Right lung (tissue), 5 donors: ENCODE data around the gene YKT6. TPM values are rescaled to one million over a fixed set of nuclear protein-coding genes. Genes with fewer than 3 reads are reported as not detected.
"Not testable (repeated sequence)": the region's sequence is repeated elsewhere in the genome, so short reads cannot be mapped to it uniquely, and the experiment has no call there.

Experiments
- DNase-seq, 2 donors: peaks; one replicate each; pipeline ENCODE4 v3.0.0-alpha.2; 2013
- polyA plus RNA-seq, 5 donors: library from polyadenylated mRNA; unstranded; fragments of 120-200 nt; gene quantifications; one replicate each; pipeline versions ENCODE4 v1.2.1 to v1.2.3, GENCODE V29; 2013; ENCODE audit warnings: inconsistent platforms in 1 of 5, low replicate concordance in 1 of 5; ENCODE audit not compliant: insufficient read length in 5 of 5, insufficient read depth in 1 of 5

YKT6 gene
- polyA plus RNA-seq, 5 donors = 59.3 to 70.6 (median 63.4) TPM

GRCh38 chr7:44189993-44190872 lies 10.5 kb upstream of the YKT6 start:
- no peak for DNase-seq

DNA sequence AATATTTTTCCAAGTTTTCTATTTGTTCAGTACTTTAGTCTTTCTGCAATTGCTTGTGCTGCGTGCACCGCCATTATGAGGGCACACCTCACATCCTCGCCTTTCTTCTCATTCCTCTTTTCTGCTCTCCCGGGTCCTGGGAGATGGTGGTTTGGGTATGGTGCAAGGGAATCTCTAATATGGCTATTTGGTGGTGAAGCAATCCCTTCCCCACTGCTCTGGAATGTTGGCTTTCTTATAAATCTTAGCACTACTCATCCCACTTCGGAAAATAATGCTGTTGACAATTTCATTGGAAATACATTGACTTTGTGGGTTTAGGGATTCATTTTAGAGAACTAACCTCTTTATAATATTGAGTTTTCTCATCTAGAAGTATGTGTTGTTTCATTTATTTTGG lies 9.6 kb upstream of the YKT6 start:
- DNase-seq = no peak

GRCh38 chr7:44193011-44193802 lies 7.6 kb upstream of the YKT6 start:
- DNase-seq = no peak

GRCh38 chr7:44194069-44194468 lies 6.7 kb upstream of the YKT6 start:
- no peak for DNase-seq

- no peak for DNase-seq
These were observed 6.1 kb upstream of the YKT6 start for GRCh38 chr7:44194562-44195145.

- DNase-seq = no peak
These were observed 4.9 kb upstream of the YKT6 start for GRCh38 chr7:44195889-44196288.

DNA sequence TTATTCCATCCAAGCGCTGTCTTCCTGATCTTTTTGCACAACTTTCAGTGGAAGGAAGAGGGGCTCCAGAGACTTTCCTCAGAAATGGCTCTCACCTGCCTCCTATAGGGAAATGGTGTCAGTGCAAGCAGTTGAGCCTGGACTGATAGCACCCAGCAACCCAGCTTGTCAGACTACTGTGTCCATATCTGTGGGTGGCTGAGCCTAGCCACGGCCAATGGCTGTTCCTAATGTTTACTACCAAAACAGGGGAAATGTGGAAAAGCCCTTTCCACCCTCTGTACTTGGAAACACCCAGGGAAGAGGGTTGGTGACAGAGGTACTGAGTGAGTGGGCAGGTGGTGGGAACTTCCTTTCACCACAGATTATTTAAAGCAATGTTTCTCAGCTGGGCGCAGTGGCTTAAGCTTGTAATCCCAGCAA lies 4.3 kb upstream of the YKT6 start:
- peak in 1 of 2 donors; percentile 34 for DNase-seq

- DNase-seq = no peak
These were observed 3.3 kb upstream of the YKT6 start for GRCh38 chr7:44197474-44197873.

- not testable (repeated sequence) for DNase-seq
These were observed 615 bp upstream of the YKT6 start for GRCh38 chr7:44200163-44200562.

- DNase-seq = no peak
These were observed 1.0 kb downstream of the YKT6 start for GRCh38 chr7:44201813-44202212.

DNA sequence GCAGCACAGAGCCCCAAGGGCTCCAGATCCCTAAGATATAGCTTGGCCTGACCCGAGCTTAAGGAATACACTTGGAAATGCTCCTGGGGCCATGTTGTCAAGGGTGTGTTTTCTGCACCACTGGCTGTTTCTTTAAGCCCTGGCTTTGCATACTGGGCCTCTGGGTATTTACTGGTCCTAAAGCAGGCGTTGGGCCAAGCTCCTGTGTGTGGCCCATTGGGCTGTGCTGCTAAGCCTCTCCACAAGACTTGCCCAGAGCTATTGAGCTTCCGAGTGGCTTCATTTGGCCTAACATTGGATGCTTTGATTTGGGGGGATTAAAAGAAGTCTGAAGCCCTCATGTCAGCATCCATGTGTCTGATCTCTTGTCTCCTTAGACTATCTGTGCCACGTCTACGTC lies 5.2 kb downstream of the YKT6 start:
- no peak for DNase-seq

DNA sequence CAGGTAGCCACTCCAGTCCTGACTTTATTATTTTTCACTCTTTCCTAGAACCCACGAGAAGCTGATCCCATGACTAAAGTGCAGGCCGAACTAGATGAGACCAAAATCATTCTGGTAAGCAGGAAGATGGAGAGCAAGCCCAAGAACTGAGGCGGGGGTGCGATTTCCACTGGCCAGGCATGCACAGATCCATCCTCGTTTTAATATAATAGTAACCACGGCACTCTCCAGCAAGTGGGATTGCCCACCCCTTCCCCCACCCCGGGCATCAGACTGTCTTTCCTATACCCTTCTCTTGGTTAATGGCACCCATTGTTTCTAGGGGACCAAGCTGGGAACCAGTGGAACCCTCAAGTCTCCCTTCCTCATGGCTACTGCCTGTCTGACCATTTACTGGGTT lies 7.3 kb downstream of the YKT6 start:
- DNase-seq = no peak

DNA sequence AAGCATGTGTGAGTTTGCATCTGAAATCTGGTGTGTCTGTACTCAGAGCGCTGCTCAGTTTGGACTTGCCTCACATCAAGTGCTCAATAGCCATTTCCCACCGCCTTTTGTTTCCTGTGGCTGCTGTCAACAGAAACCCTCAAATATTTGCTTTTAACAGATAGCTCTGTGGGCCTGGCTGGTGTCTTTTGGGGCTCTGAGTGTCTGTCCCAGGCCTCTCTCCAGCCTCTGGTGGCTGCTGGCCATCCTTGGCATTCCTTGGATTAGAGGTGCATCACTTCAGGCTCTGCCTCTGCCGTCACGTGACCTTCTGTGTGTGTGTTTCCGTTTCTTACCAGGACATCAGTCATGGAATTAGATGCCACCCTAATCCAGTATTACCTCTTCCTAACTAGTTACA lies 9.3 kb downstream of the YKT6 start:
- no peak for DNase-seq

GRCh38 chr7:44211126-44211675 lies 10.4 kb downstream of the YKT6 start:
- DNase-seq = no peak

- no peak for DNase-seq
These were observed 11.2 kb downstream of the YKT6 start for GRCh38 chr7:44212018-44212417.

DNA sequence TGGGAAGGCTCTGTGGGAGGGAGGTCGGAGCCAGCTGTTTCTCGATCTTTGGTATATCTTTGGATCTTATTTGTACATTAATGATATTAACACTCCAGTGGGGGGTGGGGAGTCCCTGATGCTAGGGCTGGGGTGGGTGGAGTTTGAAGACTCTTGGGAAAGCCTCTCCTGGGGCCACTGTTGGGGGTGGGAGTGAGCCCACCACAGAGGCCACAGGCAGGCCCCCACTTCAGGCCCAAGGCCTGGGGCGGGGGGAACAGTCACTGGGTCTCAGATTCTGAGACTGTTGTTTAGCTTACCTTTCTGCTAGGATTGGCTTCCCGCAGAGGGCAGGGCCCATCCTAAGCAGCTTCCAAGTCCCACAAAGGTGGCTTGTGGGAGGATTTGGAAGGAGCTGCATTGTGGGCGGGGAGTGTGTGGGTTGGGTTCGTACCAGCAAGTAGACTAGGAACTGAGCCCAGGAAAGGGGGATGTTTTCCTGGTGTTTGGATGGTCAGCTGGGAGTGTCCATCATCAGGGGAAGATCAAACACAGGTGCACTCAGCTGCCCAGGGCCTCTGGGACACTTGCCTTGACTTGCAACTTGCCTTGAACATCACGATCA lies 11.9 kb downstream of the YKT6 start:
- no peak for DNase-seq

- DNase-seq = no peak
These were observed 12.6 kb downstream of the YKT6 start for GRCh38 chr7:44213206-44213876.

GRCh38 chr7:44213877-44214388 lies 13.2 kb downstream of the YKT6 start:
- DNase-seq = no peak

GRCh38 chr7:44215531-44215930 lies 14.8 kb downstream of the YKT6 start:
- no peak for DNase-seq

GRCh38 chr7:44216019-44216418 lies 15.2 kb downstream of the YKT6 start:
- no peak for DNase-seq
